Fibroblast of skin of right biceps (primary cell): ENCODE data around the gene MUC5AC.

Experiments
- DNase-seq: peaks from one replicate; pipeline ENCODE4 v3.0.0-alpha.2; 2013

MUC5AC gene

GRCh38 chr11:1227551-1228100 lies 69.9 kb downstream of the MUC5AC start:
- no peak for DNase-seq

- DNase-seq = no peak
Observed at GRCh38 chr11:1228101-1228821, 70.5 kb downstream of the MUC5AC start.

GRCh38 chr11:1228921-1229451 lies 71.2 kb downstream of the MUC5AC start:
- no peak for DNase-seq

DNA sequence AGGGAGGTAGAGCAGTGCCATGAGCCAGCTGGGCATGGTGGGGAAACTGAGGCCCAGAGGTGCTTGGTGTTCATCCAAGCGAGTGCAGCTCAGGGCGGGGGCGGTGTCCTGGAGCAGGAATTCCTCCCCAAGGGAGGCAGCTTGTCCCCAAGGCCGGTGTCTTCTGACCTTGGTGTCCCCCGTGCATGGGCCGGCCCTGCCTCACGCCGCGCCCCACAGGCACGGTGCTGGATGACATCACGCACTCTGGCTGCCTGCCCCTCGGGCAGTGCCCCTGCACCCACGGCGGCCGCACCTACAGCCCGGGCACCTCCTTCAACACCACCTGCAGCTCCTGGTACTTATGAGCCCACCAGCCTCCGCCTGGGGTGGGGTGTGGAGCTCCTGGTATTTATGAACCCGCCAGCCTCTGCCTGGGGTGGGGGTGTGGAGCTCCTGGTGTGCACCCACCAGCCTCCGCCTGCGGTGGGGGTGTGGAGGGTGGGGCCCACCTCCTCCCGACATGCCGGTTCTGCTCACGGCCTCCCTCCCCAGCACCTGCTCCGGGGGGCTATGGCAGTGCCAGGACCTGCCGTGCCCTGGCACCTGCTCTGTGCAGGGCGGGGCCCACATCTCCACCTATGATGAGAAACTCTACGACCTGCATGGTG lies 71.8 kb downstream of the MUC5AC start:
- DNase-seq = no peak

DNA sequence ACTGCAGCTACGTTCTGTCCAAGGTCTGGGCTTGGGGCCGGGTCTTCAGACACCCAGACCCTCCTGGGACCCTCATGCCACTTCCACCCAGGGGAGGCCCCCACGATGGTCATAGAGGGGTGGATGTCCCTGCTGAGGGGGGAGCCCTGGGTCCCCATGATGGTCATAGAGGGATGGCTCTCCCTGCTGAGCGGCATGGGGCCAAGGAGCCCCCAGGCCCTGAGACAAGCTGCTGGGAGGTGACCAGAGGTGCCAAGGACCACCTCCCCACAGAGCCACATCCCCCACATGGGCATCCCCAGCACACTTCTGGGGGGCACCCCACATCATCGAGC lies 72.3 kb downstream of the MUC5AC start:
- no peak for DNase-seq

GRCh38 chr11:1230456-1231395 lies 73.0 kb downstream of the MUC5AC start:
- DNase-seq = no peak

DNA sequence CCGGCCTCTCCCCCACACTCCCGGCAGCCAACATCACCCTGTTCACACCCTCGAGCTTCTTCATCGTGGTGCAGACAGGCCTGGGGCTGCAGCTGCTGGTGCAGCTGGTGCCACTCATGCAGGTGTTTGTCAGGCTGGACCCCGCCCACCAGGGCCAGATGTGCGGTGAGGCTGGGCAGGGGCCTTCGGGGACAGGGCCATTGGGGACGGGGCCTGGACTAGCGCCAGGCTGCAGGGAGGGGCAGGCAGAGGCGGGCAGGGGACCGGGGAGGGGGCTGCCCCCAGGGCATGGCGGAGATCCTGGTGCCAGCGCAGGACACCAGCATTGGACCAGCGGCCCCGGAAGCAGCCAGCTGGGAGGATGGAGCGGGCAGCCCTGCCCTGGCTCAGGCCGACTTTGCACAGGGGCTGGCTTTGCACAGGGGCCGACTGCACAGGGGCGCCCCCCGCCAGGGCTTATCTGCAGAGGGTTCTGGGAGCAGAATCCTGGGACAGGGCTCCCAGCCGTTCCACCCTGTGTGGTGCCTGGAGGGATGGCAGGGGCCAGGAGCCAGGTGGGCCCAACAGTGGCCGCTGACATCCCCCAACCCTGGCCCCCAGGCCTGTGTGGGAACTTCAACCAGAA lies 73.8 kb downstream of the MUC5AC start:
- no peak for DNase-seq

DNA sequence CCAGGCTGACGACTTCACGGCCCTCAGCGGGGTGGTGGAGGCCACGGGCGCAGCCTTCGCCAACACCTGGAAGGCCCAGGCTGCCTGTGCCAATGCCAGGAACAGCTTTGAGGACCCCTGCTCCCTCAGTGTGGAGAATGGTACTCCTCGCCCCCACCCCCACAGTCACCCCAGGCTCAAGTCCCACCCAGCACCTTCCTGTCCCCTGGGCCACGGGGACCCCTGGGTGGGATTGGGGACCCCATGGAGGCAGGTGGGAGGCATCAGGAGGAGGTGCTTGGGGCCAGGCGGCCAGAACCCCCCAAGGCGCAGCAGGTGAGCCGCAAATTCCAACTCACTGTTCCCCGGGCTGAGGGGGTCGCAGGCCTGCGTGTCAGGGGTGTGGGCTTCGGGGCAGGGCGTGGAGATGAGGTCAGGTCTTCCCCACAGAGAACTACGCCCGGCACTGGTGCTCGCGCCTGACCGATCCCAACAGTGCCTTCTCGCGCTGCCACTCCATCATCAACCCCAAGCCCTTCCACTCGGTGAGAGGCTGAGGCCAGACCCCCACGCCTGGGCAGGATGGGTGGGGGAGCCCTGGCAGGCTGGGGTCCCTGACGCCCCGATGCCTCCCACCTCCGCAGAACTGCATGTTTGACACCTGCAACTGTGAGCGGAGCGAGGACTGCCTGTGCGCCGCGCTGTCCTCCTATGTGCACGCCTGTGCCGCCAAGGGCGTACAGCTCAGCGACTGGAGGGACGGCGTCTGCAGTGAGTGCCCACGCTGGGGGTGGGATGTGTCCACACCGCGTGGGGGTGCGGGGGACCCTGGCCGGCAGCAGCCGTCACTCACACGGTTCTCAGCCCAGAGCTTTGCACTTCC lies 74.5 kb downstream of the MUC5AC start:
- DNase-seq = no peak

GRCh38 chr11:1232883-1233321 lies 75.1 kb downstream of the MUC5AC start:
- no peak for DNase-seq

- no peak for DNase-seq
Observed at GRCh38 chr11:1233351-1234053, 75.7 kb downstream of the MUC5AC start.

GRCh38 chr11:1234054-1234720 lies 76.4 kb downstream of the MUC5AC start:
- no peak for DNase-seq

DNA sequence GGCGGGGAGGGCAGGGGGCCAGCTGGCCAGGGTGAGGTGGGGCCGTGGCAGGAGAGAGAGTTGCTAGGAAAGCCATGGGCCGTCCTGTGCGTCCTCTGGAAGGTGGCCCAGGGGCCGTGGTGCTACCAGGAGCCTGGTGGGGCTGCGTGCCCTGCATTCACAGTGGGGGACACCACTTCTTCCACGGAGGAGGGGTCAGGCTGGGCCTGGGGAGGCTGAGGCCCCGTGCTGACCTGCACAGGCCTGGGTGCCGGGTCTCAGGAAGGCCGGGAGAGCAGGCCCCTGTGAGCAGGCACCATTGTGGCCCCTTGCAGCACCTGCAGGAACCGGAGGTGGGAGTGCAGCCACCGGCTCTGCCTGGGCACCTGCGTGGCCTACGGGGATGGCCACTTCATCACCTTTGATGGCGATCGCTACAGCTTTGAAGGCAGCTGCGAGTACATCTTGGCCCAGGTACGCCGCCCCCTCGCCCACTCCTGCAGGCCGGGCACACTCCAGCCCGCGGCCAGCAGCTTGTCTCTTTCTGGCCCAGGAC lies 77.1 kb downstream of the MUC5AC start:
- no peak for DNase-seq

GRCh38 chr11:1235306-1235900 lies 77.7 kb downstream of the MUC5AC start:
- DNase-seq = no peak

GRCh38 chr11:1235901-1236315 lies 78.2 kb downstream of the MUC5AC start:
- DNase-seq = no peak

DNA sequence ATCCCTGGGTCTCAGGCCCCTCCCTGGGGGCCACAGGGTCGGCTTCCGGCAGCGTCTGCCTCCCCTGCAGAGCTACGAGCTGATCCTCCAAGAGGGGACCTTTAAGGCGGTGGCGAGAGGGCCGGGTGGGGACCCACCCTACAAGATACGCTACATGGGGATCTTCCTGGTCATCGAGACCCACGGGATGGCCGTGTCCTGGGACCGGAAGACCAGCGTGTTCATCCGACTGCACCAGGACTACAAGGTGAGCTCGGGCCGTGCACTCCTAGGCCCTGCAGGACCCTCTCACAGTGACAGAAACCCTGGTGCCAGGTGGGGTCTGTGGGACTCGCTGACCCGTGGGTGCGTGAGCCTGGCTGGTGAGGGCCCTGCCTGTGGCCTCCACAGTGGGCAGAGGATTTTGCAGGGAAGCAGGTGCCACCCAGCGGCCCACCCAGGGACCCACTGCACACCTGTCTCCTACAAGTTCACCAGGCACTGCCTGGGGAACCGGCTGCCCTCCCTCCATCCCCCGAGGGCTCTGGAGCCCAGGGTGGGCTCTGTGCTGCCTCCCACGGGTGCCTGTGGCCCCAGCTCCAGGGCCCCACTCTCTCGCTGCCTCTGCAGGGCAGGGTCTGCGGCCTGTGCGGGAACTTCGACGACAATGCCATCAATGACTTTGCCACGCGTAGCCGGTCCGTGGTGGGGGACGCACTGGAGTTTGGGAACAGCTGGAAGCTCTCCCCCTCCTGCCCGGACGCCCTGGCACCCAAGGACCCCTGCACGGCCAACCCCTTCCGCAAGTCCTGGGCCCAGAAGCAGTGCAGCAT lies 78.8 kb downstream of the MUC5AC start:
- DNase-seq = no peak

GRCh38 chr11:1237128-1237580 lies 79.4 kb downstream of the MUC5AC start:
- DNase-seq = no peak

- no peak for DNase-seq
Observed at GRCh38 chr11:1237851-1238250, 80.1 kb downstream of the MUC5AC start.

GRCh38 chr11:1238767-1239595 lies 81.2 kb downstream of the MUC5AC start:
- DNase-seq = no peak
